ENCODE data around the gene TUFT1. TPM values are rescaled to one million over a fixed set of nuclear protein-coding genes. Genes with fewer than 3 reads are reported as not detected.

TUFT1 gene
- total RNA-seq, 2 experiments from 2014 or later, result 0.06 to 0.13 TPM

- intact Hi-C loops (cut with micrococcal nuclease; ENCODE audit: unreplicated experiment), result no loop called here
Measured at GRCh38 chr1:151536499-151536898, 3.6 kb upstream of the TUFT1 start.

GRCh38 chr1:151537112-151537511 is 3.0 kb upstream of the TUFT1 start:
- CTCF ChIA-PET (ENCODE audit: unreplicated experiment), result no interaction called here
- POLR2A ChIA-PET, result no interaction called here
- intact Hi-C loops (cut with micrococcal nuclease; ENCODE audit: unreplicated experiment), result no loop called here
- no TSS peak for BruUV-seq (replicated peaks)
- TF ChIP-seq EZH2phosphoT487 (IDR thresholded peaks at IDR 0.05; ENCODE audit: borderline replicate concordance, low read depth, low read length), result no peak
- no peak overlapping the region for H3K4me2 ChIP-seq (ENCODE audit: low read length)
- H3K9me2 ChIP-seq (ENCODE audit: insufficient read depth, low read length), result no peaks in the 10 kb centered on the region
- no peak for DNase-seq (ENCODE audit: low spot score)
- H3K4me1 ChIP-seq (ENCODE audit: insufficient read depth, low read length, poor library complexity, severe bottlenecking), result no peaks in the 10 kb centered on the region
- H3K9me3 ChIP-seq (ENCODE audit: low read length), result no peaks in the 10 kb centered on the region
- H2AFZ ChIP-seq (ENCODE audit: low read length), result no peak overlapping the region
- no peaks in the 10 kb centered on the region for H3K79me2 ChIP-seq (ENCODE audit: insufficient read depth, low read depth, low read length)
- no peaks in the 10 kb centered on the region for H4K20me1 ChIP-seq (ENCODE audit: insufficient read depth, low read length)
- no peak overlapping the region for H3K4me3 ChIP-seq (ENCODE audit: low read depth, low read length, poor library complexity, severe bottlenecking)
- H3K36me3 ChIP-seq (ENCODE audit: insufficient read depth, low read length), result no peaks in the 10 kb centered on the region
- no peak overlapping the region for H3K27ac ChIP-seq (ENCODE audit: low read depth, low read length, poor library complexity, severe bottlenecking)

More at GRCh38 chr1:151536499-151536898, 3.6 kb upstream of the TUFT1 start:
- H3K36me3 ChIP-seq (ENCODE audit: insufficient read depth, low read length), result no peaks in the 10 kb centered on the region
- H3K4me3 ChIP-seq (ENCODE audit: low read depth, low read length, poor library complexity, severe bottlenecking), result no peak overlapping the region
- no peaks in the 10 kb centered on the region for H3K79me2 ChIP-seq (ENCODE audit: insufficient read depth, low read depth, low read length)
- DNase-seq (ENCODE audit: low spot score), result no peak
- no peak overlapping the region for H3K27ac ChIP-seq (ENCODE audit: low read depth, low read length, poor library complexity, severe bottlenecking)
- no peaks in the 10 kb centered on the region for H3K4me1 ChIP-seq (ENCODE audit: insufficient read depth, low read length, poor library complexity, severe bottlenecking)
- H3K4me2 ChIP-seq (ENCODE audit: low read length), result no peak overlapping the region
- H3K9me3 ChIP-seq (ENCODE audit: low read length), result no peaks in the 10 kb centered on the region
- no peaks in the 10 kb centered on the region for H4K20me1 ChIP-seq (ENCODE audit: insufficient read depth, low read length)
- H2AFZ ChIP-seq (ENCODE audit: low read length), result no peak overlapping the region
- no peak for TF ChIP-seq EZH2phosphoT487 (IDR thresholded peaks at IDR 0.05; ENCODE audit: borderline replicate concordance, low read depth, low read length)
- TF ChIP-seq, protein P1, sequence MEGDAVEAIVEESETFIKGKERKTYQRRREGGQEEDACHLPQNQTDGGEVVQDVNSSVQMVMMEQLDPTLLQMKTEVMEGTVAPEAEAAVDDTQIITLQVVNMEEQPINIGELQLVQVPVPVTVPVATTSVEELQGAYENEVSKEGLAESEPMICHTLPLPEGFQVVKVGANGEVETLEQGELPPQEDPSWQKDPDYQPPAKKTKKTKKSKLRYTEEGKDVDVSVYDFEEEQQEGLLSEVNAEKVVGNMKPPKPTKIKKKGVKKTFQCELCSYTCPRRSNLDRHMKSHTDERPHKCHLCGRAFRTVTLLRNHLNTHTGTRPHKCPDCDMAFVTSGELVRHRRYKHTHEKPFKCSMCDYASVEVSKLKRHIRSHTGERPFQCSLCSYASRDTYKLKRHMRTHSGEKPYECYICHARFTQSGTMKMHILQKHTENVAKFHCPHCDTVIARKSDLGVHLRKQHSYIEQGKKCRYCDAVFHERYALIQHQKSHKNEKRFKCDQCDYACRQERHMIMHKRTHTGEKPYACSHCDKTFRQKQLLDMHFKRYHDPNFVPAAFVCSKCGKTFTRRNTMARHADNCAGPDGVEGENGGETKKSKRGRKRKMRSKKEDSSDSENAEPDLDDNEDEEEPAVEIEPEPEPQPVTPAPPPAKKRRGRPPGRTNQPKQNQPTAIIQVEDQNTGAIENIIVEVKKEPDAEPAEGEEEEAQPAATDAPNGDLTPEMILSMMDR (conservative IDR thresholded peaks at IDR 0.05; ENCODE audit: low read length), result no peak
- no peaks in the 10 kb centered on the region for H3K9me2 ChIP-seq (ENCODE audit: insufficient read depth, low read length)
- CTCF ChIA-PET (ENCODE audit: unreplicated experiment), result interaction anchor here (0.6 kb wide), 1 partner anchor 307 kb away, joined by 3 read pairs; no protein-coding TSS in a partner anchor
- no TSS peak for BruUV-seq (replicated peaks)
- POLR2A ChIA-PET, result no interaction called here

- CTCF ChIA-PET (ENCODE audit: unreplicated experiment), result no interaction called here
- DNase-seq (ENCODE audit: low spot score), result peak; percentile 38
- Histone ChIP-seq H3K4me1 (ENCODE audit: insufficient read depth, low read length, poor library complexity, severe bottlenecking) (no peaks in the 10 kb centered on the region), H3K79me2 (ENCODE audit: insufficient read depth, low read depth, low read length) (no peaks in the 10 kb centered on the region), H3K4me3 (ENCODE audit: low read depth, low read length, poor library complexity, severe bottlenecking) (no peak overlapping the region), H3K9me2 (ENCODE audit: insufficient read depth, low read length) (no peaks in the 10 kb centered on the region), H3K4me2 (ENCODE audit: low read length) (peak overlapping the region; percentile 14; the same call in 1 of the 2 replicates), H3K36me3 (ENCODE audit: insufficient read depth, low read length) (no peaks in the 10 kb centered on the region), H4K20me1 (ENCODE audit: insufficient read depth, low read length) (no peaks in the 10 kb centered on the region), H3K27ac (ENCODE audit: low read depth, low read length, poor library complexity, severe bottlenecking) (no peak overlapping the region), H2AFZ (ENCODE audit: low read length) (no peak overlapping the region), H3K9me3 (ENCODE audit: low read length) (no peaks in the 10 kb centered on the region)
- intact Hi-C loops (cut with micrococcal nuclease; ENCODE audit: unreplicated experiment), result no loop called here
- POLR2A ChIA-PET, result interaction anchor here (0.6 kb wide), 1 partner anchor 56 kb away, joined by 3 read pairs; no protein-coding TSS in a partner anchor
- no peak for TF ChIP-seq EZH2phosphoT487 (IDR thresholded peaks at IDR 0.05; ENCODE audit: borderline replicate concordance, low read depth, low read length)
- TF ChIP-seq, protein P1 (conservative IDR thresholded peaks at IDR 0.05; ENCODE audit: low read length), result no peak
- no TSS peak for BruUV-seq (replicated peaks)
Measured at GRCh38 chr1:151539321-151540020, 638 bp upstream of the TUFT1 start.
